NT2/D1 (cell line): ENCODE data around the gene DNAH1.
A peak's percentile ranks its signal among the peaks of the same experiment; 100 is the strongest.

Experiments used
- DNase-seq: peaks from one replicate; pipeline ENCODE4 v3.0.0-alpha.2; 2011; ENCODE audit warnings: low read depth, low spot score
- H3K27me3 ChIP-seq: 2 replicates; pipeline ENCODE4 v1.6.0; 2011; ENCODE audit warnings: mild to moderate bottlenecking; ENCODE audit not compliant: insufficient read length, insufficient read depth
- H3K36me3 ChIP-seq: 2 replicates; pipeline ENCODE4 v1.6.1; 2011; ENCODE audit warnings: mild to moderate bottlenecking, low read length, mixed read lengths; ENCODE audit not compliant: insufficient read depth, insufficient read length
- H3K4me1 ChIP-seq: 2 replicates; pipeline ENCODE4 v1.5.1; 2011; ENCODE audit not compliant: insufficient read depth, insufficient read length
- H3K4me3 ChIP-seq: 2 replicates; pipeline ENCODE4 v1.5.1; 2011; ENCODE audit warnings: low read depth; ENCODE audit not compliant: insufficient read length
- H3K9ac ChIP-seq: 2 replicates; pipeline ENCODE4 v1.6.0; 2011; ENCODE audit warnings: low read depth; ENCODE audit not compliant: insufficient read length
- H3K9me3 ChIP-seq: 2 replicates; pipeline ENCODE4 v1.5.1; 2011; ENCODE audit warnings: mild to moderate bottlenecking, low read length; ENCODE audit not compliant: insufficient read depth
- SUZ12 ChIP-seq: IDR thresholded peaks from 2 replicates; pipeline ENCODE4 v1.6.1; 2011; ENCODE audit not compliant: insufficient read length, insufficient read depth; ENCODE audit errors: extremely low read depth
- YY1 ChIP-seq: IDR thresholded peaks from 2 replicates; pipeline ENCODE4 v1.6.1; 2011; ENCODE audit not compliant: insufficient read length, insufficient read depth
- ZNF274 ChIP-seq: IDR thresholded peaks from 2 replicates; pipeline ENCODE4 v1.6.1; 2011; ENCODE audit warnings: mild to moderate bottlenecking, low read depth, low read length

DNAH1 gene

DNA sequence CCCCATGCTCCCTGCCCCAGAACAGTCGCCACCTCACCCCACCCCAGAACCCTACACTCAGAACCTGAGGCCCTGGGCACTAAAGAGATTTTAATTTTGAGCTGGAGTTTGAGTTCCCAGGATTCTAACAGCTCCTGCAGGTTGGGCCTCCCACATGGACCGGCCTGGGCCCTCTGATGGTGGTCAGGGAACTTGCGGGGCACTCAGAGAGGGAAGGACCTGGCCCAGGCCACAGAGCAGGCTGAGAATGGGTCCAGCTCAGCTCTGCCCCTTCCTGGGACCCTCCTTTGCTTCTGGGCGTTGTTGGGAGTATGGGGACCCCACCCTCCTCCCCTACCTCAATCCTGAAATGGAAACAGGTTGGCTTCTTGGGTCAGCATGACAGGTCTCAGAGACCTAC is 129.9 kb downstream of the DNAH1 start:
- Histone ChIP-seq H3K27me3 (peaks cover 14% of the 10 kb centered on the region), H3K4me1 (peaks cover 33% of the 10 kb centered on the region), H3K9ac (no peak overlapping the region), H3K4me3 (no peak overlapping the region), H3K9me3 (no peaks in the 10 kb centered on the region), H3K36me3 (peaks cover 5% of the 10 kb centered on the region)
- no peak for TF ChIP-seq ZNF274
- no peak for TF ChIP-seq SUZ12
- no peak for TF ChIP-seq YY1
- no peak for DNase-seq

DNA sequence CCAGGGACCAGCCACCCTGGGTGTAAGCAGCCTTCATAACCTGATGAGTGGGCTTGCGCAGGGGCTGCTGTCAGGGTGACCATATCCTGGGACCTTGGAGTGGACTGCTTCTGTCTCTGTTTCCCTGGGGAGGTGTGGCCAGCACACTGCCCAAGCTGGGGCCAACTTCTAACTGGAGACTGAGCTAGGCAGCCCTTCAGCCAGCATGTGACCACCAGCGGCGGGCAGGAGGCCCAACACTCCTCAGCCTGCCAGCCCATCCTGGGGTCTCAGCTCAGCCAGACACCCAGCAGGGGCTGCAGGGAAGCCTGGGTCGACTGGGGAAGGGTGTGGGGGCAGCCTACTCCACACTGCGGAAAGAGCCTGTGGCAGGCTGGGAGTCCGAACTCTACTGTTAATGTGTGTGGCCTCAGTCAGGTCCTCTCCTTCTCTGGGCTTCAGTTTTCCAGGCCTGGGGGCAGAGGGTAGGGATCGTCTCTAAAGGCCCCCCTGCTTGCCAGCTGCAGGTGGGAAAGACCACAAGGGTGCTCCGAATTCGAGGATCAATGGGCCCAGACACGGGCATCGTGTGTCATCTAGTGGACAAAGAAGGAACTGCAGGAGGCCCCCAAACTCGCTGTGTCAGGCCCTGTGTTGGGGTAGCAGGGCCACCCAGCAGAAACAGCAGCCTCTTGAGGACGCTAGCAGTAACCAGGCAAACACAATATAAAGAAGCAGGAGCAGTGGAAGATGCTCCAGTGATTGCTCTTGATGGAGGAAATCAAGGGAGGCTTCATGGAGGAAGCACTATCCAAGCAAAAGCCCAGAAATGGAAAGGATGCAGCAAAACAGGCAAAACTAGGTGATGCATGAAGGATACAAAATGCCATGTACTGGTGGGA is 130.8 kb downstream of the DNAH1 start:
- DNase-seq = peak; percentile 60
- H3K4me1 ChIP-seq = peaks cover 39% of the 10 kb centered on the region
- TF ChIP-seq SUZ12 (no peak), ZNF274 (no peak), YY1 (no peak)
- no peak overlapping the region for H3K4me3 ChIP-seq
- peaks cover 14% of the 10 kb centered on the region for H3K27me3 ChIP-seq
- no peaks in the 10 kb centered on the region for H3K9me3 ChIP-seq
- H3K36me3 ChIP-seq = peaks cover 12% of the 10 kb centered on the region
- H3K9ac ChIP-seq = peak overlapping the region; percentile 45

DNA sequence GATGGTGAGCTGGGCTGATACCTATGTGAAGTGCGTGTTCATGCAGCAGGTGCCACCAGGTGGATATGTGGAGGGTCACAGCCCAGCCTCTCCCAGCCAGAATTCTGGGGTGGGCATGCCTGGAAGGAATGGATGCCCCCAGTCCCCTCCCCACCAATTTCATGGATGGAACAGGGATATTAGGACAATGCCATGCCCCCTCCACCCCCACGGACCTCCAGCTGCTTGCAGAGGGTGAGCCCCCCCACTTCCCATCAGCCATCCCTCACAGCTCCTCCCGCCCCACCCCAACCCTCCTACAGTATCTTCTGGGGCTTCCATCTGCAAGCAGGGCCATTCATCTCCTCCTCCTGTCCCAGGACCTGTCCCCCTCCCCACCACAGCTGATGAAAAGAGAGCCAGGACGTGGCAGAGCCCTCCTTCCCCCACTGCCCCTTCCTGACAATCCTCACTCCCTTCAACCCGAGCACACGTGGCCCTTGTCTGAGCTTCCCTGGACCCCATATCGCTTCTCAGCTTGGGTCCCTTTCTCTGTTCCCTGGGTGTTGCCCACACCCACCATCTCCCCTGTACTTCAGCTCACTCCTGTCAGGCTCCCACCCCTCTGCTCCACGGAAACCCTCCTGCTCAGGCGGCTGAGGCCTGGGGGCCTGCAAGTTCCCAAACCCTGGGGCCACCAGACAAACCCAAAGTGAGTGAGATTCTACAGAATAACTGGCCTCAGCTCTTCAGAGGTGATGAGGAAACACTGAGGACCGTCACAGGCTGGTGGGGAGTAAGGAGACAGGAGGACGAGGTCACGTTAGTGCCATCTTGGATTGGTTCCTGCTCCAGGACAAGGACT is 131.6 kb downstream of the DNAH1 start:
- Histone ChIP-seq H3K4me1 (peaks cover 46% of the 10 kb centered on the region), H3K9ac (no peak overlapping the region)

More for the DNA sequence above, 131.6 kb downstream of the DNAH1 start:
- peaks cover 14% of the 10 kb centered on the region for H3K36me3 ChIP-seq
- H3K4me3 ChIP-seq = no peak overlapping the region
- H3K9me3 ChIP-seq = no peaks in the 10 kb centered on the region
- no peak for DNase-seq
- H3K27me3 ChIP-seq = peaks cover 14% of the 10 kb centered on the region
- TF ChIP-seq YY1 = no peak
- no peak for TF ChIP-seq SUZ12
- no peak for TF ChIP-seq ZNF274
